Kidney capillary endothelial cell (primary cell): Measurements from ENCODE around the gene NFATC1.
"Not testable (repeated sequence)": the region's sequence is repeated elsewhere in the genome, so short reads cannot be mapped to it uniquely, and the experiment has no call there.

Source experiments
- DNase-seq: peaks from one replicate; pipeline ENCODE4 v3.0.0-alpha.2; 2018; ENCODE audit warnings: low spot score

Gene NFATC1

GRCh38 chr18:79489051-79489898 lies 93.5 kb downstream of the NFATC1 start:
- DNase-seq = no peak

GRCh38 chr18:79489899-79490625 lies 94.3 kb downstream of the NFATC1 start:
- no peak for DNase-seq

- no peak for DNase-seq
Observed at GRCh38 chr18:79490626-79491041, 94.9 kb downstream of the NFATC1 start.

GRCh38 chr18:79491081-79491551 lies 95.4 kb downstream of the NFATC1 start:
- no peak for DNase-seq

GRCh38 chr18:79493211-79493800 lies 97.6 kb downstream of the NFATC1 start:
- no peak for DNase-seq

GRCh38 chr18:79493801-79494211 lies 98.1 kb downstream of the NFATC1 start:
- no peak for DNase-seq

GRCh38 chr18:79494936-79495335 lies 99.2 kb downstream of the NFATC1 start:
- no peak for DNase-seq

GRCh38 chr18:79495591-79496071 lies 99.9 kb downstream of the NFATC1 start:
- DNase-seq = no peak

GRCh38 chr18:79496237-79496977 lies 100.7 kb downstream of the NFATC1 start:
- DNase-seq = no peak

- DNase-seq = no peak
Observed at GRCh38 chr18:79496978-79497637, 101.4 kb downstream of the NFATC1 start.

GRCh38 chr18:79497638-79498081 lies 101.9 kb downstream of the NFATC1 start:
- DNase-seq = no peak

GRCh38 chr18:79498662-79499061 lies 102.9 kb downstream of the NFATC1 start:
- no peak for DNase-seq

GRCh38 chr18:79501006-79501405 lies 105.3 kb downstream of the NFATC1 start:
- no peak for DNase-seq

GRCh38 chr18:79502782-79503181 lies 107.1 kb downstream of the NFATC1 start:
- no peak for DNase-seq

- no peak for DNase-seq
Observed at GRCh38 chr18:79503406-79503805, 107.7 kb downstream of the NFATC1 start.

GRCh38 chr18:79504034-79504433 lies 108.3 kb downstream of the NFATC1 start:
- no peak for DNase-seq

GRCh38 chr18:79504495-79504894 lies 108.8 kb downstream of the NFATC1 start:
- not testable (repeated sequence) for DNase-seq

- not testable (repeated sequence) for DNase-seq
Observed at GRCh38 chr18:79505465-79505864, 109.7 kb downstream of the NFATC1 start.

- DNase-seq = no peak
Observed at GRCh38 chr18:79506191-79507075, 110.7 kb downstream of the NFATC1 start.

GRCh38 chr18:79507076-79507545 lies 111.4 kb downstream of the NFATC1 start:
- no peak for DNase-seq
